ENCODE results near the gene IGSF9. TPM values are rescaled to one million over a fixed set of nuclear protein-coding genes. Genes with fewer than 3 reads are reported as not detected.

The IGSF9 gene
- total and polyA plus RNA-seq, 2 of the 13 experiments (the other 11 are each of a cell fraction or from before 2014, with no cell fraction given), result 0.03 TPM; not detected in 1

DNA sequence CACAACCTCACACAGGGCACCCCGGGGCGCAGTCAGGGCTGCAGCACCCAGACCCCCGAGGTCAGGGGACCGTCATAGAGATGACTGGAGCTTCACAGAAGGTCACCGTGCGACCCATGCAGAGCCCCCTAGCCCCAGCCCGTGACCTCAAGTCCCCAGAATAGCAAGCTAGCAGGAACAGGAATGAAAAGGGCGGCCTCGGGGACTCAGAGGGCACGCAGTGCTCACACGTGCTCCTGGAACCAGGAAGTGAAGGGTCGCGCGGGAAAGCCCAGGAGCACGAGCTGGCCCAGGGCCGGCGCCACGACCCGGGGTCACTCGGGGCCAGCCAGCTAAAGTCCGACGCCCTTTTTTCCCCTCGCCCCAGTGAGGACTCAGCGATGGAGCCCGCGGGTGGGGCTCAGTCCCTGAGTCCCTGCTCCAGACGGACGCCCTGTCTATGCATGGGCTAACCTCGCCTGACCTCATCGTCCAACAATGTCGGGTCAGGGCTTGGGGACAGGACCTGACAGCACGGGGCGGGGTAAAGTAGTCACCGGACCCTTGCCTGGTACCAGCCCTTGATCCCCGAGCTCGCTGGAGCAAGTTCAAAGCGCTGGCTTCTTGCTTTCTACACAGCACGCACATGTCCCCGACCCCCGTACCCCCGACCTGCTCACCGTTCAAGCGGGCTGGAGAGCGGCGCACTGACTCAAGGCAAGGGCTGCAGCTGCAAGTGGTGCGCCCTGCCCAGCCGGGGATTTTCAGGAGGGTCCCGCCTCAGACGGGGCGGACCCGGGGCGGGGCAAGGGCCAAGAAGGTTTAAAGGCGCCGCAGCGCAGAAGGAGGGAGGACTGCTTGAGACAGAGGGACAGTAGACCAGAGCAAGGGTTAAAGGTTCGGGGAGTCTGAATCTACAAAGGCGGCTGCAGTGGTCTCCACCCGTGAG is 20.4 kb downstream of the IGSF9 start, which contains the start of gene TAGLN2 (continued):
- no peak for TF ChIP-seq SOX6 (IDR thresholded peaks at IDR 0.05)
- TF ChIP-seq SOX6 (CRISPR knock-in tag; IDR thresholded peaks at IDR 0.05), result 0 out of 2 replicates have a peak, but pooled peaks have one; percentile 10
- peak; percentile 69; the same call in 1 of the 2 replicates for TF ChIP-seq ELF3 (CRISPR knock-in tag; IDR thresholded peaks at IDR 0.05)
- TF ChIP-seq ZSCAN22 (CRISPR knock-in tag; IDR thresholded peaks at IDR 0.05), result no peak
- 0 out of 2 replicates have a peak, but pooled peaks have one; percentile 27 for TF ChIP-seq HIVEP1 (CRISPR knock-in tag; IDR thresholded peaks at IDR 0.05)
- TF ChIP-seq, protein P1, sequence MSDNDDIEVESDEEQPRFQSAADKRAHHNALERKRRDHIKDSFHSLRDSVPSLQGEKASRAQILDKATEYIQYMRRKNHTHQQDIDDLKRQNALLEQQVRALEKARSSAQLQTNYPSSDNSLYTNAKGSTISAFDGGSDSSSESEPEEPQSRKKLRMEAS (IDR thresholded peaks at IDR 0.05), result peak; percentile 89
- TF ChIP-seq JUND (CRISPR knock-in tag; IDR thresholded peaks at IDR 0.05), result peak; percentile 71; the same call in 1 of the 2 replicates
- peak; percentile 81 for TF ChIP-seq RNF2 (conservative IDR thresholded peaks at IDR 0.05; ENCODE audit: low read depth)
- TF ChIP-seq FOSL2 (CRISPR knock-in tag; IDR thresholded peaks at IDR 0.05), result peak; percentile 64
- 0 out of 2 replicates have a peak, but pooled peaks have one; percentile 26 for TF ChIP-seq GATAD1 (CRISPR knock-in tag; IDR thresholded peaks at IDR 0.05)
- TF ChIP-seq SOX13 (IDR thresholded peaks at IDR 0.05), result no peak
- TF ChIP-seq SOX13 (CRISPR knock-in tag; conservative IDR thresholded peaks at IDR 0.05 in 1 of 2, IDR thresholded peaks at IDR 0.05 in 1 of 2), result peak in 1 of 2 experiments; percentile 16; a peak in 1 of 4 replicates
- TF ChIP-seq, protein P2, sequence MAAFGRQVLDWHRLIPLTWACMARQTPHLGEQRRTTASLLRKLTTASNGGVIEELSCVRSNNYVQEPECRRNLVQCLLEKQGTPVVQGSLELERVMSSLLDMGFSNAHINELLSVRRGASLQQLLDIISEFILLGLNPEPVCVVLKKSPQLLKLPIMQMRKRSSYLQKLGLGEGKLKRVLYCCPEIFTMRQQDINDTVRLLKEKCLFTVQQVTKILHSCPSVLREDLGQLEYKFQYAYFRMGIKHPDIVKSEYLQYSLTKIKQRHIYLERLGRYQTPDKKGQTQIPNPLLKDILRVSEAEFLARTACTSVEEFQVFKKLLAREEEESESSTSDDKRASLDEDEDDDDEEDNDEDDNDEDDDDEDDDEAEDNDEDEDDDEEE (CRISPR knock-in tag; IDR thresholded peaks at IDR 0.05), result 0 out of 2 replicates have a peak, but pooled peaks have one; percentile 22
- peak; percentile 91 for TF ChIP-seq ZNF777 (CRISPR knock-in tag; IDR thresholded peaks at IDR 0.05)
- TF ChIP-seq, protein P3, sequence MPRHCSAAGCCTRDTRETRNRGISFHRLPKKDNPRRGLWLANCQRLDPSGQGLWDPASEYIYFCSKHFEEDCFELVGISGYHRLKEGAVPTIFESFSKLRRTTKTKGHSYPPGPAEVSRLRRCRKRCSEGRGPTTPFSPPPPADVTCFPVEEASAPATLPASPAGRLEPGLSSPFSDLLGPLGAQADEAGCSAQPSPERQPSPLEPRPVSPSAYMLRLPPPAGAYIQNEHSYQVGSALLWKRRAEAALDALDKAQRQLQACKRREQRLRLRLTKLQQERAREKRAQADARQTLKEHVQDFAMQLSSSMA (CRISPR knock-in tag; IDR thresholded peaks at IDR 0.05), result peak; percentile 42; the same call in 1 of the 2 replicates
- peak; percentile 79 for TF ChIP-seq ELF1 (CRISPR knock-in tag; IDR thresholded peaks at IDR 0.05)
- TF ChIP-seq KAT2B (IDR thresholded peaks at IDR 0.05; ENCODE audit: borderline replicate concordance, low read depth, low read length), result no peak
- peak; percentile 22; the same call in 1 of the 2 replicates for TF ChIP-seq TBX2 (CRISPR knock-in tag; IDR thresholded peaks at IDR 0.05; ENCODE audit: borderline replicate concordance)
- 0 out of 2 replicates have a peak, but pooled peaks have one; percentile 64 for TF ChIP-seq ZNF607 (CRISPR knock-in tag; IDR thresholded peaks at IDR 0.05; ENCODE audit: borderline replicate concordance)
